NCI-H446 treated with DMSO at 0.1 percent for 48 hours (cell line): ENCODE results near the gene ABCC6.
"Not testable (repeated sequence)": the region's sequence is repeated elsewhere in the genome, so short reads cannot be mapped to it uniquely, and the experiment has no call there.

Experiments
- DNase-seq: peaks from one replicate; lab custom pipeline; 2025; lab: John Stamatoyannopoulos, UW

Gene ABCC6

DNA sequence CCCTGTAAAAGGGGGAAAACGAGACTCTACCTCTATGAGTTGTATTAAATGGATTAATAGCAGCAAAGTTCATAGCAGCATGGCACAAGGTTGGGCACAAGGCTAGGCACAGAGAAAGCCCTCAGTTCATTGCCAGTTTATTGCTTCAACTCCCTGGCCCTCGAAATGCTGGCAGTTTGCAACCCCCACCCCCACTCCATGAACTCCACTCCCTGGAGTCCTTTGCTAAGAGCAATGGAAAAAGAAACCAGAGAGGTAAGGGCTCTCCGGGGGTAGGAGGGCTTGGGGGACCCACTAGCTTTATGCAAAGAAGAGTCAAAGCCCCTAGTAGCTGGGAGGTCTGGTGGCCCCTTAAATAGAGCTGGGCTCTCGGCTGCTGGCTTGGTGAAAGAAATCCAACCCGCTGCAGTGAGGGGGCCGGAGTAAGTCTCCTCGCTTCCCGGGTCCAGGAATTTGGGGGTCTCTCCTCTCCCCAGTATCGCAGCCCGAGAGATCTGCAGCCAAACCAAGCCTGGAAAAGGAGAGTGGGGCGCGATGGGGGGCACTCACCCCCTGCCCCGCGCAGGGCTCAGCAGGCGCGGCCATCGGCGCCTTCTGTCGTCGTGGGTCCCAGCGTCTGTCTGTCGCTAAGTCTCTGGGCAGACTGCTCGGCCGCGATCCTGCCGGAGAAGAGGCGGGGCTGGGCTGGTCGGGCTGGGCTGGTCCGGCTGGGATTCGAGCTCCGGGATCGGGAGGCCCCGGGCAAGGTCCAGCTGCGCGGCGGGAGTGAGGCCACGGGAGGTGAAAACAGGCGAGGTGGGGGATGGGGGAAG, at the start of gene ABCC6:
Gene ABCC6 (minus strand): TSS at position 645 of the 812 bp plus-strand sequence. CDS start 60 bp downstream, at position 585.
- not testable (repeated sequence) for DNase-seq

- not testable (repeated sequence) for DNase-seq
Measured at GRCh38 chr16:16272573-16273221, 49.4 kb upstream of the ABCC6 start.

GRCh38 chr16:16271658-16272057, 48.4 kb upstream of the ABCC6 start:
- not testable (repeated sequence) for DNase-seq

DNA sequence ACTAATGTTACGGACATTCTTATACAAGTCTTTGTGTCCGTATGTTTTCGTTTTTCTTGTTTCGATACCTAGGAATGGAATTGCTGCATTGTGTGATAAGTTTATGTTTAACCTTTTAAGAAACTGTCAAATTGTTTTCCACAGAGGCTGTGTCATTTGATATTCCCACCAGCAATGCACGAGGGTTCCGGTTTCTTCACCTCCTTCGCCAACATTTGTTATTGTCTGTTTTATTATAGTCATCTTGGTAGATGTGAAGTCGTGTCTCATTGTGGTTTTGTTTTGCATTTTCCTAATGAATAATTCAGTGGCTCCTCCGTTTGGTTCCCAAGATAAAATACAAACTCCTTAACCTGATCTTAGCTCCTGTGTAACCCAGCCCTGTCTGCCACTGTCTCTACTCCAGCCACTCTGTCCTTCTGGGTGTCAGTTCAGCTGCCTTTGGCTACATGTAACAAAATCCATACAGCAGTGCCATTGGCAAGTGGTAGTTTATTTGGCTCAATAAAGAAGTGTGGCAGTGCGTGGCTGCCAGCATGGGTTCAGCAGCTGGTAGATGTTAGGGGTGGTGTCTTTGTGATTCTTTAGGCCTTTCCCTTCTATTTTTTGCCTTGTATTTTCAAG, 45.0 kb upstream of the ABCC6 start:
- not testable (repeated sequence) for DNase-seq

DNA sequence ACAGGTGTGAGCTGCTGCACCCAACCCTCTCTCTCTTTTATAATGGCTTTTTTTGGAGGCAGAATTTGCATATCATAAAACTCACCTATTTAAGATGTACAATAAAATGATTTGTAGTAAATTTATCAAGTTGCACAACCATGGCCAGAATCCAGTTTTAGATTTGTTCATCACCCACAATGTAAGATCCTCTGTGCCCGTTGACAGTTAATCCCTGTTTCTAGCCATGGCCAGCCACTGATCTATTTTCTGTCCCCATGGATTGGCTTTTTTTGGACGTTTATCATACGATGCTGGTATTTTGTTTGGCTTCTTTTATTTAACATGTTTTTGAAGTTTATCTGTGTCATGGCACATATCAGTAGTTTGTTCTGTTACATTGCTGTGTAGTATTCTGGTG, 44.4 kb upstream of the ABCC6 start:
- not testable (repeated sequence) for DNase-seq

DNA sequence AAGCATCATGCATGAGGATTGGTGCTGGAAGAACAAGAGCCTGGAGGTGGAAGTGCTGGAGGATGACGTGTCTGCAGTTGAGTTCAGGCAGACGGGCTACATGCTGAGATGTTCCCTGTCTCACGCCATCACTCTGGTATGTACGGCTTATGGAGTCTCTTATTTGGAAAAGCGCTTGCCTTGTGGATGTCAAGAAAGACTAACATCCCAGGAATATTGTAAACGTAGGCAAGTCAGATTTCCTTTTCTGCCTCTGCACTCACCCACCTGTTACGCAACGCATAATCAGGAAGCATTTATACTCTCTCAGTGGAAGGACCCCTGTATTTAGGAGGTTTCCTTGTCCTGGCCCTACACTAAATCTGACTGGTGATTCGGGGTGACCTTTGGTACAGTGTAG, 41.8 kb upstream of the ABCC6 start:
- not testable (repeated sequence) for DNase-seq

DNA sequence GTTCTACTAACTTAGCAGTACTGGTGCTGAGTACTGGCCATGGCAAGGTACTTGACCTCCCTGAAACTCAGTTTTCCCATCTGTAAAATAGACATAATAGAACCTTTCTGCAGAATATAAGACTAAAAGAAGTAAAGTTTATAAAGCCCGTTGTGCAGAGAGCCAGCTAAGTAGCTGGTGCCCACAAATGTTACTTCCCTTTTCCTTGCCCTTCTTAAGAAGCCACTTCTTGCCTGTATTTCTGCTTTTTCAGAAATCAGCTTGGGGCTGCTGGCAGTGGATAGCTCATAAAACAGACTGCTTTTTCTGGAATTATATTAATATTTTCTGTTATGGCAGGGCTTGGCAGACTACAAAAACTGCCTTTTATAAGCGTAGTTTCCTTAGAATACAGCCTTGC, 40.7 kb upstream of the ABCC6 start:
- not testable (repeated sequence) for DNase-seq

GRCh38 chr16:16262954-16263555, 39.8 kb upstream of the ABCC6 start:
- not testable (repeated sequence) for DNase-seq

GRCh38 chr16:16259971-16260370, 36.7 kb upstream of the ABCC6 start:
- DNase-seq = not testable (repeated sequence)

- DNase-seq = not testable (repeated sequence)
Measured at GRCh38 chr16:16258822-16259221, 35.5 kb upstream of the ABCC6 start.

- not testable (repeated sequence) for DNase-seq
Measured at GRCh38 chr16:16257301-16257923, 34.1 kb upstream of the ABCC6 start.

DNA sequence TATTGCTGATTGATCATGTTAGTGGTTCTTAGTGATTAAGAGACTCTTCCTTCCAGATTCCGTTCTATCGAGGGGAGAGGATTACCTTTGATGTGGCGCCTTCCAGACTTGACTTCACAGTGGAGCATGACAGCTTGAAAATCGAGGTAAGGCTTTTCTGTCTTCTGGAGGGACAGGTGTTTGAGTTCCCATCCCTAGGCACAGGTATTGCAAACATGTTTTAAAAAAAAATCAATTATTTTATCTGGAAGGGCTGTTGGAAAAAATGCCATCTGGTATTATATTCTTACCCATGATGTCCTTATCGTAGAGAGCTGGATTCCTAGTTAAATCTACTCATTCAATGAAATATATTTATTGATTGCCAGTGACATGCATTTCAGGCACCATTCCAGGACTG, 29.1 kb upstream of the ABCC6 start:
- not testable (repeated sequence) for DNase-seq

DNA sequence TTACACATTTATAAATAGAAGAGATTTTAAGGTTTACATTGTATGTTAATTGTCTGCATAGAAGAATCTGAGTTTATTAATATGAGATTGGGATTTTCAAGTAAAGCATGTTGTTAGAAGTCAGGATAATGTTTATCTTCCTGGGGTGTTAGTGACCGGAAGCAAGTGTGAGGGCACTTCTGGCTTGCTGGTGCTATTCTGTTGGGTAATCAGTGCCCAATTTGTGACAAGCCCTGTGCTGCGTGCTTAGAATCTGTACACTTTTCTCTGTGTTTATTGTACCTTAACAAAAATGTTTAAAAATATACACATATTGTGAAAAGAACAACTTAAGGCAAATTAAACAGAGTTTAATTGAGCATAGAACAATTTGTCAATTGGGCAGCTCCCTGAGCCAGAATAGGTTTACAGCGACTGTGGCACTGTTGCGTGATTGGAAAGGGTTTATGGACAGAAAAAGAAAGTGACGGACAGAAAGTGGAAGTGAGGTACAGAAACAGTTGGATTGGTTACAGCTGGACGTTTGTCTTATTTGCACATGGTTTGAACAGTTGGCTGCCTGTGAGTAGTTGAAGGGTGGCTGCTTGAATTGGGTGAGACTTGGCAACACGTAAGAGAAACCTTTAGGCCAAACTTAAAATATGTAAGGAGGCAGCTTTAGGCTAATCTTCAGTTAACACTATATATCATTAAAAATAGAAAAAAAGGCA, 26.5 kb upstream of the ABCC6 start:
- not testable (repeated sequence) for DNase-seq

GRCh38 chr16:16247439-16247838, 24.1 kb upstream of the ABCC6 start:
- not testable (repeated sequence) for DNase-seq

DNA sequence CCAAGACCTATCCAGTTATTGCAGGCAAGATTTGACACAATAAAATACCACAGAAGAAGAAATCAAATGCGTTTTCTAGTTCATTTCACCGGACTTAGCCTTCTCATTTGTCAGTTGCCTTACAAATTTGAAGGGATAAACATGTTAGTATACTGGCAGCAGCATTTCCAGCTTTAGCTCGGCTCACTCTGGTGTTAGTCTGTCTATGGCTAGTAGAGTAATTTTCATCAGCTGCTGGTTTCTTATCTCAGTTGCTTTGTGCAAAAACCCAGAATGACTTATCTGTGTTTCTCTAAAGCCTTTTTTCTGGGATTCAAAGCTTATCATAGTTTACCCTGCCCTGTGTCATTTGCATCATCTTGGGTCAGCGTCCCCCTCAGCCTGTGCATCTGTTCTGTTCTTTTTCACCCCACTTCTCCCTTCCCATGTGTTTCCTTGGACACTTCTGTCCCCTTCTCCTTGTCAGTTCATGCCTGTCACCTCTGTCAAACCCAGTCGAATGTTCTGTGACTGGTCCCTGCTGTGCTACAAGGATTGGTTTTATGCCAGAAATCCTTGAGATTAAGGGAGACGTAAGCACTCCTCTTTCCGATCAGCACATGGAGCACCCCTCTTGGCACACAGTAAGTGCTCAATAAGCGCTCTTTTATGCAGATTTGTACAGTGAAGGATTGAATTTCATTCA, 23.4 kb upstream of the ABCC6 start:
- DNase-seq = not testable (repeated sequence)

DNA sequence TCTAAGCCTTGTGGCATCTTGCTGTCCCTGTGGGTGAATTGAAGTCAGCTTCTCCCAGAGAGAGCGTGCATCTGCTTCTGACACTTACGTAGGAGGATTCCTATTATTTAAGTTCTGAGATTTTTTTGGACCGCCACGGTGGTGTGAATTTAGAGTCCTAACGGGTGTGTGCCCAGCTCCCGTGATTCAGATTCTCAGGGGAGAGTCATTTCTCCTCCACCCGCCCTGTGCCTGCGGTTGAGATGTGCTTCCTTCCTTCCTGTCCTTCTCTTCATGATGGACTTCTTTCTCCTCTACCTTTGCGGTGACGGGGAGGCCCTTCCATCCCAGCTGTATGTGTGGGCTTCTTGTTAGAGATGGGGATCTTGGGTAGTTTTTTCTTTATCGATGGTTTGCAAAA, 20.6 kb upstream of the ABCC6 start:
- not testable (repeated sequence) for DNase-seq

- DNase-seq = not testable (repeated sequence)
Measured at GRCh38 chr16:16240667-16241066, 17.4 kb upstream of the ABCC6 start.

GRCh38 chr16:16237738-16238137, 14.4 kb upstream of the ABCC6 start:
- not testable (repeated sequence) for DNase-seq

GRCh38 chr16:16237071-16237470, 13.8 kb upstream of the ABCC6 start:
- not testable (repeated sequence) for DNase-seq

- DNase-seq = not testable (repeated sequence)
Measured at GRCh38 chr16:16232692-16233061, 9.4 kb upstream of the ABCC6 start.
